ENCODE data around the gene COL18A1. TPM values are rescaled to one million over a fixed set of nuclear protein-coding genes. Genes with fewer than 3 reads are reported as not detected.
"Not testable (repeated sequence)": the region's sequence is repeated elsewhere in the genome, so short reads cannot be mapped to it uniquely, and the experiment has no call there.

Gene COL18A1
- total RNA-seq, 2 donors from 2014 or later, result 56.2 to 229 TPM

DNA sequence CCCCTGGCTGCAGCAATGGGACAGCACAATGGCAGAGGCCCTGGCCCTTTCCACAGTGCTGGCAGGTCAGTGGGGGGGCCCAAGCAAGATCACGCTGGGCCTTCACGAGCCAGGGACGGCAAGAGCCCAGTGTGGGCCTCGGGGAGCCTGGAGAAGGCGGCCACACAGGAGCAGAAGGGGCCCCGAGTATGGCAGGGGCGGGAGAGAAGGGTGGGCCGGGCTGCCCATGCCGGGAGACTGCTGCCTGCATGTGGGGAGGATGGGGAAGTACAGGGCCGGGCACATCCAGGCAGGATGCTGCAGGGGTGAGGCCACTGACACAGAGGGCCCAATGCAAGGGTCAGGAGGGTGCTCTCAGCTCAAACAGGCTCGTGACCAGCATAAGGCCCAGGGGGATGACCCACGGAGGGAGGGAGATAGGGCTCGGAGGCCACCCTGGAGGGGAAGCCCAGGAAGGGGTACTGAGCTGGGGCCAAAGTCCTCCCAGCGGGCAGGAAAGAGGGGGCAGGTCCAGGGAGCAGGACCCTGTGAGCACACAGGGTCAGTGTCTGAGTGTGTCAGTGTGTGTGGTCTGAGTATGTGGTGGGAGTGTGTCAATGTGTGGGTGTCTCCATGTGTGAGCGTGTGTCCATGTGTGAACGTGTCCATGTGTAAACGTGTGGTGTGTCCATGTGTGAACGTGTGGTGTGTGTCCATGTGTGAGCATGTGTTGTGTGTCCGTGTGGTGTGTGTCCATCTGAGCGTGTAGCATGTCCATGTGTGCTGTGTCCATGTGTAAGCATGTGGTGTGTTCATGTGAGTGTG is 124.2 kb downstream of the COL18A1 start:
- Histone ChIP-seq H3K4me1 (replicated peaks) (no peaks in the 10 kb centered on the region), H3K4me3 (no peak overlapping the region), H3K27ac (no peak overlapping the region), H3K36me3 (no peaks in the 10 kb centered on the region), H3K27me3 (replicated peaks; ENCODE audit: insufficient read depth) (no peaks in the 10 kb centered on the region), H3K9me3 (no peaks in the 10 kb centered on the region)
- no peak for DNase-seq (ENCODE audit: low spot score)
- 88% methylated on average over 20 of the region's 20 CpGs for WGBS
- no peak for TF ChIP-seq POLR2AphosphoS5 (IDR thresholded peaks at IDR 0.05)
- no peak for TF ChIP-seq POLR2A (IDR thresholded peaks at IDR 0.05)
- no peak for TF ChIP-seq CTCF (IDR thresholded peaks at IDR 0.05)
- intact Hi-C loops (cut with DNase I), result no loop called here

DNA sequence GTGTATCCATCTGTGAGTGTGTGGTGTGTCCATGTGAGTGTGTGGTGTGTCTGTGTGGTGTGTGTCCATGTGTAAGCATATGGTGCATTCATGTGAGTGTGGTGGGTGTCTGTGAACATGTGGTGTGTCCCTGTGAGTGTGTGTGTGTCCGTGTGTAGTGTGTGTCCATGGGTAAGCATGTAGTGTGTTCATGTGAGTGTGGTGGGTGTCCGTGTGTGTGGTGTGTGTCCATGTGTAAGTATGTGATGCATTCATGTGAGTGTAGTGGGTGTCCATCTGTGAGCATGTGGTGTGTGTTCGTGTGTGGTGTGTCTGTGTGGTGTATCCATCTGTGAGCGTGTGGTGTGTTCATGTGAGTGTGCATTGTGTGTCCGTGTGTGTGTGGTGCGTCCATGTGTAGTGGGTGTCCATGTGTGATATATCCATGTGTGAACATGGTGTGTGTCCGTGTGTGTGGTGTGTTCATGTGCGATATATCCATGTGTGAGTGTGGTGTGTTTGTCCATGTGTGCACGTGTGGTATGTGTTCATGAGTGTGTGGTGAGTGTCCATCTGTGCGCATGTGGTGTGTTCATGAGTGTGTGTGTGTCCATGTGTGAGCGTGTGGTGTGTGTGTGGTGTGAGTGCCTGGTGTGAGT is 124.9 kb downstream of the COL18A1 start:
- no peaks in the 10 kb centered on the region for H3K27me3 ChIP-seq (replicated peaks; ENCODE audit: insufficient read depth)
- no peaks in the 10 kb centered on the region for H3K9me3 ChIP-seq
- H3K4me1 ChIP-seq (replicated peaks), result no peaks in the 10 kb centered on the region
- TF ChIP-seq POLR2AphosphoS5 (IDR thresholded peaks at IDR 0.05) (no peak), CTCF (IDR thresholded peaks at IDR 0.05) (no peak), POLR2A (IDR thresholded peaks at IDR 0.05) (no peak)
- intact Hi-C loops (cut with DNase I), result no loop called here
- 92% methylated on average over 11 of the region's 11 CpGs for WGBS
- no peaks in the 10 kb centered on the region for H3K36me3 ChIP-seq
- DNase-seq (ENCODE audit: low spot score), result no peak
- H3K27ac ChIP-seq, result no peak overlapping the region
- no peak overlapping the region for H3K4me3 ChIP-seq

- H3K4me3 ChIP-seq, result no peak overlapping the region
- no peaks in the 10 kb centered on the region for H3K36me3 ChIP-seq
- H3K9me3 ChIP-seq, result no peaks in the 10 kb centered on the region
- no peaks in the 10 kb centered on the region for H3K27me3 ChIP-seq (replicated peaks; ENCODE audit: insufficient read depth)
- intact Hi-C loops (cut with DNase I), result no loop called here
- no peak overlapping the region for H3K27ac ChIP-seq
- no peaks in the 10 kb centered on the region for H3K4me1 ChIP-seq (replicated peaks)
- no peak for TF ChIP-seq CTCF (IDR thresholded peaks at IDR 0.05)
- no peak for TF ChIP-seq POLR2AphosphoS5 (IDR thresholded peaks at IDR 0.05)
- no peak for TF ChIP-seq POLR2A (IDR thresholded peaks at IDR 0.05)
- WGBS, result 95% methylated on average over 48 of the region's 50 CpGs
- DNase-seq (ENCODE audit: low spot score), result no peak
Measured at GRCh38 chr21:45530423-45531113, 125.6 kb downstream of the COL18A1 start.

DNA sequence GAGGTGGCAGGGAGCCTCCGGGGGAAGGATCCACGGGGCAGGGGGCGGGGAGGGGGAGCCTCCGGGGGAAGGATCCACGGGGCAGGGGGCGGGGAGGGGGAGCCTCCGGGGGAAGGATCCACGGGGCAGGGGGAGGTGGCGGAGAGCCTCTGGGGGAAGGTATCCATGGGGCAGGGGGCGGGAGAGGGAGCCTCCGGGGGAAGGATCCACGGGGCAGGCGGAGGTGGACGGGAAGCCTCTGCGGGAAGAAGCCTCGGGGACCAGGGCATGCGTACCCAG is 126.1 kb downstream of the COL18A1 start:
- H3K36me3 ChIP-seq; DNase-seq (ENCODE audit: low spot score); H3K4me1 ChIP-seq (replicated peaks); H3K27ac ChIP-seq; H3K9me3 ChIP-seq; H3K27me3 ChIP-seq (replicated peaks; ENCODE audit: insufficient read depth); H3K4me3 ChIP-seq; intact Hi-C loops (cut with DNase I): not testable (repeated sequence)
- 93% methylated on average over 15 of the region's 17 CpGs for WGBS

- intact Hi-C loops (cut with DNase I), result no loop called here
- 94% methylated on average over 76 of the region's 76 CpGs for WGBS
- no peaks in the 10 kb centered on the region for H3K9me3 ChIP-seq
- no peak for TF ChIP-seq POLR2AphosphoS5 (IDR thresholded peaks at IDR 0.05)
- no peak for TF ChIP-seq CTCF (IDR thresholded peaks at IDR 0.05)
- no peak for TF ChIP-seq POLR2A (IDR thresholded peaks at IDR 0.05)
- no peak overlapping the region for H3K4me3 ChIP-seq
- no peaks in the 10 kb centered on the region for H3K4me1 ChIP-seq (replicated peaks)
- no peak overlapping the region for H3K27ac ChIP-seq
- DNase-seq (ENCODE audit: low spot score), result no peak
- H3K36me3 ChIP-seq, result no peaks in the 10 kb centered on the region
- no peaks in the 10 kb centered on the region for H3K27me3 ChIP-seq (replicated peaks; ENCODE audit: insufficient read depth)
Measured at GRCh38 chr21:45531393-45532215, 126.6 kb downstream of the COL18A1 start.
